Activated CD8-positive, alpha-beta memory T cell treated with anti-CD3 and anti-CD28 coated beads, Interleukin-2, amount 10 ng/mL, durations not matched to agents 7 days and 5 days (primary cell): ENCODE data around the gene QPCTL. TPM values are rescaled to one million over a fixed set of nuclear protein-coding genes. Genes with fewer than 3 reads are reported as not detected.

Source experiments
- ATAC-seq: fragments of 150-1000 bp; cut with Tn5 transposase; one replicate; pipeline ENCODE4 v1.10.0; 2021; ENCODE audit warnings: moderate library complexity
- CTCF ChIA-PET: fragments of 350-600 bp; sonication (Branson Sonifier 250); formaldehyde crosslinking; loops from one replicate; lab custom pipeline; 2021; ENCODE audit warnings: antibody characterized with exemption; lab: Charles Lee
- DNase-seq: peaks from one replicate; pipeline ENCODE4 v3.0.0-alpha.2; 2020
- H3K27ac Mint-ChIP-seq: one replicate; pipeline ENCODE4 v1.8.0; 2021; ENCODE audit warnings: mild to moderate bottlenecking, mixed read lengths
- H3K27me3 Mint-ChIP-seq: one replicate; pipeline ENCODE4 v1.8.0; 2021; ENCODE audit warnings: mixed read lengths
- H3K36me3 Mint-ChIP-seq: one replicate; pipeline ENCODE4 v1.8.0; 2021; ENCODE audit warnings: mild to moderate bottlenecking, mixed read lengths
- H3K4me1 Mint-ChIP-seq: one replicate; pipeline ENCODE4 v1.8.0; 2021; ENCODE audit warnings: mixed read lengths
- H3K4me3 Mint-ChIP-seq: one replicate; pipeline ENCODE4 v1.8.0; 2021; ENCODE audit warnings: mild to moderate bottlenecking, moderate library complexity, mixed read lengths
- H3K9me3 Mint-ChIP-seq: one replicate; pipeline ENCODE4 v1.8.0; 2022; ENCODE audit warnings: low read depth, mixed read lengths
- total RNA-seq, 2 experiments: library from RNA; stranded (reverse); gene quantifications; one replicate each; pipeline ENCODE4 v1.2.3, GENCODE V29; 2021

QPCTL gene
- 10 to 100 TPM in 1 of 2 experiments, 1 to 10 TPM in 1; 9.6 to 12.7 TPM for total RNA-seq

DNA sequence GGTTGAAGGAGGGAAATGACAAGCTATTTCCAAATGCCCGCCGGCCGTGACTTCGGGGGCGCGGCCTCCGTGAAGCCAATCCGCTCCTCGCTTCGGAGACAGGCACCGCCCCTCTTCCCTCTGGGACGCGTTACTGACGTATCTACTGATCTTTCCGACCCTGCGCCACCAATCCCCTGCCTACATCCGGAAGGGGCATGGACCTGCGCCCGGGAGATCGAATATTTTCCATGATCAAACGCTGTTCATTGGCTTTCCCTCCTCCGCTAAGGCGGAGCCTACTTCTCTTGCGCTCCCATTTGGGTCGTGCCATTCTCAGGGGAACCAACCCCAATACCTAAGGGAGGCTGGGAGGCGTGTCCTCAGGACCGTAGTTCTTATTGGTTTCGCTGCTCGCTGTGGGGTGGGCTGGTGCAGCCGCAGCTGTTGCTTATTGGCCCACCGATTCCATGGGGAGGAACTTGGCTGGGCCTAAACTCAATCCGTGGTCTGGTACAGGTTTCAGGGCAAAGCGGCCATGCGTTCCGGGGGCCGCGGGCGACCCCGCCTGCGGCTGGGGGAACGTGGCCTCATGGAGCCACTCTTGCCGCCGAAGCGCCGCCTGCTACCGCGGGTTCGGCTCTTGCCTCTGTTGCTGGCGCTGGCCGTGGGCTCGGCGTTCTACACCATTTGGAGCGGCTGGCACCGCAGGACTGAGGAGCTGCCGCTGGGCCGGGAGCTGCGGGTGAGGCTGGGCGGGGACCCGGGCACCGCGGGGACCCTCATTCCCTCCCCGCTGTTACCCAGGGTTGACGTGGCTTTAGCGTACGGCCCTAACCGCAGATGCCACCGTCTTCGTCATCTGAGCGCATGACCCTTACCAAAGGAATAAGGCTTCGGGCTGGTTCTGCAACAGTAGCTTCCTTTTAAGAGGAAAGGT, at the start of gene QPCTL:
Gene QPCTL (plus strand): TSS at position 480 of the 919 bp plus-strand sequence. CDS start 38 bp downstream, at position 518.
- ATAC-seq, result peak; percentile 92
- Mint-ChIP-seq H3K36me3 (peaks cover 29% of the 10 kb centered on the region), H3K4me3 (peak within 1 kb of the TSS; percentile 98), H3K27ac (peak within 1 kb of the TSS; percentile 97), H3K9me3 (no peaks in the 10 kb centered on the region), H3K27me3 (no peaks in the 10 kb centered on the region), H3K4me1 (peaks cover 23% of the 10 kb centered on the region)
- DNase-seq, result peak; percentile 99
- CTCF ChIA-PET, result interaction anchor here (0.6 to 5.3 kb wide), 39 partner anchors 8 to 967 kb away, joined by 3 to 78 read pairs (median 4); partner anchors contain the start of genes EML2, FBXO46, FOSB and MYPOP

DNA sequence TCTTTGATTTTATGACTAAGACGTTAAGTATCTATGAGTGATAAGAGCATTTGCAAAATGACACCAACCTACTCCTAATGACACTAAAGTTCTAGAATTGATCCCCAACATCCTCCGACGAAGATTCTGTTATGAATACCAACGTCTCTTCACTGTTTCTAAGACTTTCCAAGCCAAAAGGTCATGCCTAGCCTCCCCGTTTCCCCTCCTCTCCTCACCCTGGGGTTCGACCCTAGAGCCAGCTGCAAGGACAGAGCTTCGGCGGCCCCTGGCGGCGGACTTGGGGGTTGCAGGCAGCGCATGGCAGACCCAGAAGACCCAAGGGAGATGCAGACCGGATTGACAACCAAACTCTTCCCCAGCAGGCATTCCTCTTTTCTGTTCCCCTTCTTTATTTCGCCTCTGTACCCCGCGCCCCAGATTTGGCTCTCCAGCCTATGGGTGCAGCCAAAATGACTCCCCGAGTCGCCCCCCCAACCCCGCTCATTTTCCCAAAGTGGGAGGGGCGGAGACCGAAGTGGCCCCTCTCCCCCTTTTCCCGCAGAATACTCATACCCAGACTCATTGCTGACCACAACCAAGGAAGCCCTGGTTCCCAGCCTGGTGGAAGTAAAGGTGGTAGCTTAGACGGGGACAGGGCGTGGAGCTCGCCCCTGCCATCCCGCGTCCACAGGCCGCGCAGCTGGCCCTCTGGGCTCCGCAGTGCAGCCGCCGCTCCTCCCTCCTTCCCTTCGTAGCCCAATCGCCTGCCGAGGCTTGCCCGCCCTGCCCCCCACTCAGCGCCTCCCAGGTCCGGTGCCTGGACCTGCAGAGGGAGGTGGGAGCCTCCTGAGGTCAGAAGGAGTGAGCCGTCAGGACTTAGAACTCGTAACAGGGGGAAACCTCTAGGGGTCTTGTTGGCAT, 49.2 kb upstream of the QPCTL start:
- Mint-ChIP-seq H3K4me1 (peaks cover 46% of the 10 kb centered on the region), H3K9me3 (no peaks in the 10 kb centered on the region), H3K27ac (peak overlapping the region; percentile 99), H3K27me3 (no peaks in the 10 kb centered on the region), H3K36me3 (peaks cover 6% of the 10 kb centered on the region), H3K4me3 (peak overlapping the region; percentile 73)
- CTCF ChIA-PET, result interaction anchor here (0.5 to 5.0 kb wide), 38 partner anchors 10 to 226 kb away, joined by 3 to 71 read pairs (median 8); partner anchors contain the start of genes FOSB, GIPR, OPA3 and PPM1N
- peak; percentile 93 for DNase-seq
- peak; percentile 7 for ATAC-seq

DNA sequence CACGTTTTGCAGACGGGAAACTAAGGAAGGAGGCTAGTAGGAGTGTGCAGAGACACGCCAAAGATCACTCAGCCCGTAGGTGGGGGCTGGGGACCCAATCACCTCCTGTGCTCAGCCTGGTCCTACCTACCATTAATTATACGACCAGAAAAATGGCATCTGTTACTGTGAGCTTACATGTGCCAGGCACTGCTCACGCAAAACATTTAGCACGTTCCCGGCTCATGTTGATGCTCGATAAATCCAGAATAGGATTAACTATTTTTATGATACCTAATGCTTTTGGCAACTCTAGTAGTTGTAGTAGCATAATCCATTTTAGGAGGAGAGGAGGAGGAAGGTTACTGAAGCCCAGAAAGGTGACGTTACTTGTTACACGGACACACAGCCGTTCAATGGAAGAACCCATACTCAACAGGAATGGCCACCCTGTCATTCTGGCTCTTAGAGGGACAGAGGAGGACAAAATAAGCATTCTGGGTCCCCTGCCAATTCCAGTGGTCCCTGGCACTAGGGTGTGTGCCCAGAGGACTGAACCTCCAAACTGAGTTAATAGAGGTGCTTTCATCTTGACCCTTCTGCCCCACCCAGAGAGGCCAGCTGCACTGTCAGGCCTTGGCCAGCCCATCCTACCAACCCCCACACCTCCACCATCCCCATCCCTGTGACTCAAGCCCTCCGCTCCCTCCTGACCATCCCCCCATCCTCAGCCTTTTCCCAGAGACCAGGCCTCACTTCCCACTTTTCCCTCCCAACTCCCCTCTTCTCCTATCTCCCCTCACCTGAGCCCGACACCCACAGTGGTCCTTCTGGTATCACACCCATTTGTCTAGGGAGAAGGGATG, 48.3 kb upstream of the QPCTL start:
- ATAC-seq (no peak), DNase-seq (no peak)
- no peaks in the 10 kb centered on the region for H3K27me3 Mint-ChIP-seq
- no peak overlapping the region for H3K27ac Mint-ChIP-seq
- no peaks in the 10 kb centered on the region for H3K9me3 Mint-ChIP-seq
- peak overlapping the region; percentile 73 for H3K4me3 Mint-ChIP-seq
- H3K36me3 Mint-ChIP-seq, result peaks cover 5% of the 10 kb centered on the region
- CTCF ChIA-PET, result interaction anchor here (1.2 to 5.0 kb wide), 17 partner anchors 10 to 227 kb away, joined by 3 to 71 read pairs (median 18); partner anchors contain the start of genes GIPR, OPA3, PPM1N and QPCTL
- H3K4me1 Mint-ChIP-seq, result peaks cover 39% of the 10 kb centered on the region

DNA sequence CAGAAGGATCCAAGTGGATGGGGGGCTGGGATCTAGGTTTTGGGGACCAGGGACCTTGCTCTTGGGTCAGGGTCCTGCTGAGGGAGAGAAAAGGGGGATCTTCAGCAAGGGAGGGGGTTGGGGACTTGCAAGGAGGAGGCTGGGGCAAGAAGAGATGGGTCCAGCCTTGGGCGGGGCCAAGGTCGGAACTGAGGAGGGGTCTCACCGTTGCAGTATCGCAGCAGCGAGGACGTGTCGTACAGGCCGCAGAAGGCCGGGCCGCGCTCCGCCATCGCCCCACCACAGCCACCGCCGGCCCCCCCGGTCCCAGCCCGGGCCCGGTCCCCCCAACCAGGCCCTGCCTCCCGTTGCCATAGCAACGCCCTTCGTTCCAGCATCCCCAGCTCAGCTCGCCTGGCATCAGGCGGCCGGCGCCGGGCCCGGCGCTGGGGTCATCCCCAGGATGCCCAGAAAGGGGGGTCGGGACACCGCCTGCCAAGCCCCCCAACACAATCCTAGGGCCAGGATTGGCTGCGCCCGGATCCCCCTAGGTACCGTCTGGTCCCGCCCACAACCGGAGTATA, 47.3 kb upstream of the QPCTL start:
- Mint-ChIP-seq H3K36me3 (peaks cover 5% of the 10 kb centered on the region), H3K27me3 (no peaks in the 10 kb centered on the region), H3K4me1 (peaks cover 36% of the 10 kb centered on the region), H3K4me3 (peak overlapping the region; percentile 78), H3K9me3 (no peaks in the 10 kb centered on the region), H3K27ac (no peak overlapping the region)
- DNase-seq (no peak), ATAC-seq (no peak)
- CTCF ChIA-PET, result interaction anchor here (0.5 to 2.1 kb wide), 17 partner anchors 9 to 565 kb away, joined by 3 to 10 read pairs (median 4); partner anchors contain the start of gene SNRPD2

DNA sequence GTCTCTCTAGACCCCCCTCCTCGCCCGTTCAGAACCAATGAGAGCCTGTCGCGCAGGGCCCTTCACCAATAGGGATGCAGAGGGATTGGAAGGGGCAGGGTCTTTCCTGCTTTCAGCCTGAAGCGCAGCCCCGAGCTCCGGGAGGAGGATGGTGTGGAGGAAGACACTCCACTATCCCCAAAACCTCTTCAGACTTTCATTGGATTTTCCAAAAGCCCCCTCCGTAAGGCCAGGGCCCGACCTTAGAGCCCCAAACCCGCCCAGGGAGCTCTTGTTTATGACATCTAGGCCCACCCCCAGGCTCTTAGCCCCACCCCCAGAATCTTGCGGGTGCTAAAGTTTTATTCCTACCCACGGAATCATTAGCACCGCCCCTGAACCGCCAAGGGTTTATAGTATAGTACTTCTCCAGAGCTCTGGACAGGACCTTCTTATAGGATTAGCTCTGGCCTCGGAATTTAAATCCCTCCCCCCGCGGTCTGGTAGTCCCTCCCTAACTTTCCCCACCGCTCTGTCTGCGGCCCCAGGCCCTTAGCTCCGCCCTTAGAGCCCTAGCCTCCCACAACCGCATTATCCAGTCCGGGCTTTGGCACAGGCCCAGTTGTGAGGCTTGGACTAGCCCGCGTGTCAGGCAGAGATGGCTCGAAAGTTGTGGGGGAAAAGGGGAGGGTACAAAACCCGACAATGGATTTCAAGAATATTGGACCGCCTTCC, 46.7 kb upstream of the QPCTL start:
- Mint-ChIP-seq H3K9me3 (no peaks in the 10 kb centered on the region), H3K4me3 (peak overlapping the region; percentile 78), H3K4me1 (peaks cover 33% of the 10 kb centered on the region), H3K36me3 (peaks cover 3% of the 10 kb centered on the region), H3K27ac (peak overlapping the region; percentile 79), H3K27me3 (no peaks in the 10 kb centered on the region)
- CTCF ChIA-PET, result interaction anchor here (0.7 to 2.1 kb wide), 19 partner anchors 8 to 217 kb away, joined by 3 to 10 read pairs (median 4); partner anchors contain the start of gene SNRPD2
- DNase-seq (peak; percentile 93), ATAC-seq (peak; percentile 57)

DNA sequence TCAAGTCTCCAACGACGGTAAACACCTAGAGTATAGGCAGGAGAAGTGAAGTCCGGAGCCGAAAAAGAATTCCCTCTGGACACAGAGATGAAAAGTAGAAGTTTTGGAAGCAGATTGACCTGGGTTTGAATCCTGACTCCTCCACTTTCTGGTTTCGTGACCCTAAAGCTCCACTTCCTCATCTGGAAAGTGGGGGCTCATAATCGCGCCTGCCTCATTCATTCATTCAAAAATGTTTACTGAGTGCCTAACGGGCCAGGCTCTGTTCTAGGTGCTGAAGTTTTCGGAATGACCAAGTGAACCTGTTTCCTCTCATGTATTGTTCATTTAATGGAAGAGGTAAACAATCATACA, 46.1 kb upstream of the QPCTL start:
- Mint-ChIP-seq H3K4me3 (peak overlapping the region; percentile 78), H3K27ac (peak overlapping the region; percentile 79), H3K36me3 (no peaks in the 10 kb centered on the region), H3K9me3 (no peaks in the 10 kb centered on the region), H3K4me1 (peaks cover 27% of the 10 kb centered on the region), H3K27me3 (no peaks in the 10 kb centered on the region)
- ATAC-seq, result no peak
- CTCF ChIA-PET, result interaction anchor here (0.8 to 2.1 kb wide), 17 partner anchors 8 to 218 kb away, joined by 3 to 10 read pairs (median 4); partner anchors contain the start of gene SNRPD2
- DNase-seq, result no peak

DNA sequence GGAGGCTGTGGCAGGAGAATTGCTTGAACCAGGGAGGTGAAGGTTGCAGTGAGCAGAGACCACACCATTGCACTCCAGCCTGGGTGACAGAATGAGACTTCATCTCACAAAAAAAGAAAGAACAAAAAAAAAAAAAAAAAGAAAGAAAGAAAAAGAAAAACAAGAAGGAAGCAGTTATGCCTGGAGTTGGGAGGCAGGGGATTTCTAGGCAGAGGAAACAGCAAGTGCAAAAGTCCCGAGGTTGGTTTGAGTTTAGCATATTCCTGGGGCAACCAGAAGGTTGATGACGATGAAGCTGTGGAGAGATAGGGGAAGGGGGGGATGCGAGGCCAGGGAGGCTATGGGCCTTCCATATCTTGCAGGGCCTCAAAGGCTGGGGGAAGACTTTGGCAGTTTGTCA, 41.7 kb upstream of the QPCTL start:
- CTCF ChIA-PET, result interaction anchor here (0.7 to 1.1 kb wide), 3 partner anchors 22 to 114 kb away, joined by 4 read pairs; no protein-coding TSS in a partner anchor

DNA sequence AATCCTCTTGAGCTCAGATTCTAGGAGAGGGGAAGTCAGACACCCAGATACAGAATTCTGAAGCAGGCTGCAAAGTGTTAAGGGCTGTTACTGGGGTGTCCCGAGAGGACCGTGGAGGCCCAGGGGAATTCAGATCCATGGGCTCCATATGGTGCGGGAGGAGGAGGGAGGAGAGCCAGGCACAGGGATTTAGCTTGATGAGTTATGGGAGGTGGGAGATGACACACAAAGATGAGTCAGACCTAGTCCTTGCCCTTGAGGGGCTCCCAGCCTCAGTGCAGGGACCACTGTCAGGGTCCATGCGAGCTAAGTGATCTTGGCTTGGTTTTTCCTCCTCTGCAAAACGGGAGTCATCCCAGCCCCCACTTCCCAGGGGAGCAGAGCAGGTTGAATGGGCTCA, 38.8 kb upstream of the QPCTL start:
- Mint-ChIP-seq H3K4me3 (no peak overlapping the region), H3K27ac (no peak overlapping the region), H3K4me1 (no peaks in the 10 kb centered on the region), H3K9me3 (no peaks in the 10 kb centered on the region), H3K27me3 (no peaks in the 10 kb centered on the region), H3K36me3 (no peaks in the 10 kb centered on the region)
- ATAC-seq, result no peak
- CTCF ChIA-PET, result interaction anchor here (0.5 to 2.3 kb wide), 5 partner anchors 8 to 1014 kb away, joined by 3 to 7 read pairs (median 4); partner anchors contain the start of gene QPCTL
- no peak for DNase-seq

More for the DNA sequence above, 41.7 kb upstream of the QPCTL start:
- Mint-ChIP-seq H3K4me3 (no peak overlapping the region), H3K4me1 (peaks cover 8% of the 10 kb centered on the region), H3K36me3 (no peaks in the 10 kb centered on the region), H3K27ac (no peak overlapping the region), H3K27me3 (no peaks in the 10 kb centered on the region), H3K9me3 (no peaks in the 10 kb centered on the region)
- ATAC-seq (no peak), DNase-seq (no peak)

DNA sequence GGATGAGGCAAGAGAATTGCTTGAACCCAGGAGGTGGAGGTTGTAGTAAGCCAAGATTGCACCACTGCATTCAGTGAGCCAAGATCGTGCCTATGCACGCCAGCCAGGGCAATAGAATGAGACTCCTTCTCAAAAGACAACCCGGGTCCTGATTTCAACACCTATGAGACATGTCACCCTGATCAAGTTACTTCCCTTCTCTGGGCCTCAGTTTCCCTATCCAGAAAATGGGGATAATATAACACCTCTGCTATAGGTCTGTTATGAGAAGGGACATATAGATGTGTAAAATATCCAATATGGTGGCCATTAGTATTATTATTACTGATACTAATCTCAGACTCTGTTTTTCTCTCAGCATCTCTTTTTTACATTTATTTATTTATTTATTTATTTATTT, 37.4 kb upstream of the QPCTL start:
- DNase-seq (no peak), ATAC-seq (no peak)
- Mint-ChIP-seq H3K9me3 (no peaks in the 10 kb centered on the region), H3K4me3 (no peak overlapping the region), H3K27ac (no peak overlapping the region), H3K4me1 (no peaks in the 10 kb centered on the region), H3K27me3 (peaks cover 3% of the 10 kb centered on the region), H3K36me3 (no peaks in the 10 kb centered on the region)
- CTCF ChIA-PET, result interaction anchor here (1.6 kb wide), 1 partner anchor 10 kb away, joined by 4 read pairs; no protein-coding TSS in a partner anchor

DNA sequence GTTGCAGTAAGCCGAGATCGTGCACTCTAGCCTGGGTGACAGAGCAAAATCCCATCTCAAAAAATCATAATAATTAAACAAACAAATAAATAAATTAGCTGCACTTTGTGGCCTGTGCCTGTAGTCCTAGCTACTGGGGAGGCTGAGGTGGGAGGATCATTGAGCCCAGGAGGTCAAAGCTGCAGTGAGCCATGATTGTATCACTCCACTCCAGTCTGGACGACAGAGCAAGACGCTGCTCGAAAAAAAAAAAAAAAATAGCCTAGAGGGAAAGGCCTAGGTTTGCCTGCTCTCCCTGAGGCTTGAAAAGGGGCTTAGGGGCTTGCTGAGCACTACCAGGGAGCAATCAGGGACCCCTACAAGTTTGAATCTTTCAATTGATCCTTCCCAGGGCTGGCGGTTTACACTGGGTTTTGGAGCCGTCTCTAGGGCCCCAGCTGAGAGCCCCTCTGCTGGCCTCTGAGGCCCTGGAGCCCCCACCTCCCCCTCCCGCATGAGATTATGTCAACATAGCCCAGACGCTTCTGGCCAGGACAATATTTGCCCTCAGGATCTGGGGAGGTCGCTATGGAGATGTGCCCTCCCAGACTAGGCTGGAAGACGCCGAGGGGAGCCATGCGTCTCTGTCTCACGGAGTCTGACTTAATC, 34.8 kb upstream of the QPCTL start:
- CTCF ChIA-PET, result interaction anchor here (1.1 kb wide), 1 partner anchor 12 kb away, joined by 3 read pairs; no protein-coding TSS in a partner anchor
- DNase-seq (no peak), ATAC-seq (no peak)
- Mint-ChIP-seq H3K27me3 (peaks cover 6% of the 10 kb centered on the region), H3K27ac (no peak overlapping the region), H3K4me3 (no peak overlapping the region), H3K4me1 (no peaks in the 10 kb centered on the region), H3K9me3 (no peaks in the 10 kb centered on the region), H3K36me3 (no peaks in the 10 kb centered on the region)
